GM12801 (cell line): Measurements from ENCODE around the gene ST8SIA2.

ENCODE experiments used
- CTCF ChIP-seq: IDR thresholded peaks from one replicate; pipeline ENCODE4 v1.5.1; 2011; ENCODE audit warnings: control low read depth; ENCODE audit not compliant: insufficient read length; ENCODE audit errors: extremely low read depth

The ST8SIA2 gene

DNA sequence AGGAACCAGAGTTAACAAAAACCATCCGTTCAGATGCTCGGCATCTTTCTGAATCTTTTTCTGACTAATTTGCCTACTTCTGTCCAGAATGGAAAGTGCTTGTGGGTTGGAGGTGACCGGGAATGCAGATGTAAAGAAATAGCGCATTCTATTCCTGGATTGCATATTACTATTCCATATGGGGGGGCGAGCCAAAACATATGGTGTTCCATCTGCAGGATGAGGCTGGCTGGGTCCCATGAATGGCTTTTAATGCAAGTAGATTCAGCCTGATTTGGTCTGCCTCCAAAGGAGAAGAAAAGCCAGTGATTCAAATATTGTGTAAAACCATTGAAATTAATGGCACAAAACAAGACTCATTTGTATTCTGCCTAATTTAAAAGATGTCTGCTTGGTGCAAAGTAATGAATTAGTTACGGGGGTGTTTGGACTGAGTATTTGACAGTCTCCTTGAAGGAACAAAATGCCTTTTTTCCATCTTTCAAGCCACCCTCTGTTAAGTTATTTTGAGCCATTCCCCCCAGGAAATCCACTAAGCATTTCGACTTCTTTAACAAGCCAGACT is 99.0 kb downstream of the ST8SIA2 start:
- TF ChIP-seq CTCF, result no peak

DNA sequence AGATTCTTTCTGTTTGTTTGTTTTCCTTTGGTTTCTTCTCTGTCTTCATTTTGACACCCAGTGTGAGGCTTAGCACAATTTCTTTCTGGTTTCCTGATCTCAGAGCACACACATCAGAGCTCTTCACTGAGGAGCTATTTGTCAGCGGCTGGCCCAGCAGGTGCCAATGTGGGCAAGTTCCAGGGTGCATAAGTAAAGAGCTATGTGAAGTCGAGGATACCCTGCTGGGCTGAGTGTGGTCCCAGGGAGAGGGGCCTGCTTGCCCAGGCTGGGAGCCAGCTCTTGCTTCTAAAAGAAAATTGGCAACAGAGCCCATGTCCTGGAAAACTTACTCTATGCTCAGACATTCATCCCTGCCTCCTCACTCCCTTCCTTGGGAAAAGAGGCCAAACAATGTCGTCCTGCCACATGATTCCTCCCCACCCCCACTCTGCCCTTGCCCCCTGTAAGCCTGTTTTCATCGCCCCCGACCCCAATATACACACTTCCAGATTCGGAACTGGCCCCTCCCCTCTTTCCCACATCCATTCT is 101.2 kb downstream of the ST8SIA2 start:
- TF ChIP-seq CTCF, result no peak

GRCh38 chr15:92495446-92495845 is 101.8 kb downstream of the ST8SIA2 start:
- TF ChIP-seq CTCF, result no peak

DNA sequence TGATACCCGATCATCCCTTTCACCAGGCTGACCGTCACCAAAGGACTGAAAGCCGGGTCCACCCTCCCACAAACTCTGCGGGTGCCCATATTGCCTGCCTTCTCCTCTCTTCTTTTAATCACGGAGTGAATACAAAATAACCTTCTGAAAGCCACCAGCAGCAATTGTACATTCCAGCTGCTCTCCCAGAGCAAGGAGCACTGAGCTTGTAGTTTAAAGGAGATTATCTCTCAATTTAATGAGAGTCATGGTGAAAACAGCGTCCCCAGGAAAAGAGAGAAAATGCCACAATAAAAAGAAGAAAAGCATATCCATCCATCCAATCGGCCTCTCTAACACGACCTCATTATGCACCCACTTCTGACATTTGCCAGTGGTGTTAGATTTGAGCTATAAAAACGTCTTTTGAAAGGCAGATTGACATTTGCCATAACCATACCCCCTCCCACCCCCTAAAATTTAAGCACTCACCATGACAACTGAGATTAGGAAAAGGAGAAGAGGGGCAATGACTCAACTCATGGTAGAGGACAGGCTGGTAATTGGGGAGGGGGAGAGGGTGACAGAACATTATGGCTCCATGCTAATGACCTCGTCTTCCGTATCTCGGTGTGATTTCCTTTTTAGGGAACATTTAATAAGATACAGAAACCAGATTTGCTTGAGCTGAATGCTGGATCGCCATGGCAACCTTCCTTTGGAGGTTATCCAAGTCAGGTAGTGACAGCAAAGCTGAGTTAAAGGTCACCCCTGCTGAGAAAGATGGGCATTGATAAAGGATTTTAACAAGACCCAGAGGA is 106.2 kb downstream of the ST8SIA2 start:
- TF ChIP-seq CTCF, result no peak

GRCh38 chr15:92502336-92502735 is 108.7 kb downstream of the ST8SIA2 start:
- TF ChIP-seq CTCF, result no peak

GRCh38 chr15:92502930-92503857 is 109.5 kb downstream of the ST8SIA2 start:
- no peak for TF ChIP-seq CTCF

DNA sequence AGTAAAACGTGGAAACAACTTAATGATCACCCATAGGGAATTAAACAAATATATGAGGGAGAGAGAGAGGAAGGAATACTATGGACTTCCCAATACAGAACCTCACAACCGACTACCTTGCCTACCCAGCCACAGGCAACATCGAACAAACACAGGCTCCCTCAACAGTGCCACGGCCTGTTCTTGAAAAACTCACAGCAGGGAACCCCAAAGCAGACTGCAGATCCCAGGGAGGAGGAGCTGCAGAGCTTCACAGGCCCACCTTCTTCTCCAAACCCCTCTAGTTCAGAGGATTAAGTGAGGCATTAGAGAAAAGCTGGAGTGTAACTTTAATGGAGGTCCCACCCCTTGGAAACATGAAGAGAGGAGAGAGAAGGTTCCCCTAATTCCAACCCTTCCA is 110.2 kb downstream of the ST8SIA2 start:
- no peak for TF ChIP-seq CTCF
